Activated CD4-positive, alpha-beta memory T cell treated with anti-CD3 and anti-CD28 coated beads for 36 hours (primary cell): ENCODE data around the gene ZNF385C. TPM values are rescaled to one million over a fixed set of nuclear protein-coding genes. Genes with fewer than 3 reads are reported as not detected.

Experiments used
- CTCF ChIA-PET: fragments of 350-600 bp; sonication (Branson Sonifier 250); formaldehyde crosslinking; loops from one replicate; lab custom pipeline; 2021; ENCODE audit warnings: antibody characterized with exemption, inconsistent platforms; lab: Charles Lee
- POLR2A ChIA-PET: fragments of 350-600 bp; sonication (Branson Sonifier 250); formaldehyde crosslinking; loops from one replicate; lab custom pipeline; 2021; ENCODE audit warnings: antibody characterized with exemption; lab: Charles Lee
- DNase-seq: peaks from one replicate; pipeline ENCODE4 v3.0.0-alpha.2; 2020
- H3K27ac Mint-ChIP-seq: one replicate; pipeline ENCODE4 v1.8.0; 2021; ENCODE audit warnings: mixed read lengths
- H3K27me3 Mint-ChIP-seq: one replicate; pipeline ENCODE4 v1.8.0; 2021; ENCODE audit warnings: mixed read lengths
- H3K36me3 Mint-ChIP-seq: one replicate; pipeline ENCODE4 v1.8.0; 2021; ENCODE audit warnings: mixed read lengths
- H3K4me1 Mint-ChIP-seq: one replicate; pipeline ENCODE4 v1.8.0; 2021; ENCODE audit warnings: low read depth, mixed read lengths
- H3K4me3 Mint-ChIP-seq: one replicate; pipeline ENCODE4 v1.8.0; 2021; ENCODE audit warnings: mild to moderate bottlenecking, mixed read lengths
- H3K9me3 Mint-ChIP-seq: one replicate; pipeline ENCODE4 v1.8.0; 2021; ENCODE audit warnings: mixed read lengths
- intact Hi-C: fragments of 100-400 bp; cut with micrococcal nuclease; formaldehyde crosslinking; loops from one replicate; pipeline ENCODE4 v1.15.1; 2023
- total RNA-seq, 2 experiments: library from RNA; stranded (reverse); gene quantifications; one replicate each; pipeline ENCODE4 v1.2.3, GENCODE V29; 2021

Gene ZNF385C
- total RNA-seq, 2 experiments from 2014 or later: 0.10 TPM; not detected in 1

GRCh38 chr17:41998497-41998896 lies 99.8 kb downstream of the ZNF385C start:
- H3K36me3 Mint-ChIP-seq: peaks cover 39% of the 10 kb centered on the region
- POLR2A ChIA-PET: no interaction called here
- CTCF ChIA-PET: no interaction called here

GRCh38 chr17:41996855-41997164 lies 101.5 kb downstream of the ZNF385C start:
- no peak overlapping the region for H3K4me3 Mint-ChIP-seq
- peaks cover 46% of the 10 kb centered on the region for H3K36me3 Mint-ChIP-seq
- ChIA-PET CTCF (interaction anchor here (0.6 kb wide), 1 partner anchor 131 kb away, joined by 3 read pairs; the partner anchor contains the start of gene KLHL11), POLR2A (no interaction called here)
- H3K9me3 Mint-ChIP-seq: no peaks in the 10 kb centered on the region
- DNase-seq: no peak
- intact Hi-C loops: no loop called here
- peaks cover 11% of the 10 kb centered on the region for H3K4me1 Mint-ChIP-seq
- peak overlapping the region; percentile 57 for H3K27ac Mint-ChIP-seq
- H3K27me3 Mint-ChIP-seq: no peaks in the 10 kb centered on the region

More at GRCh38 chr17:41998497-41998896, 99.8 kb downstream of the ZNF385C start:
- Mint-ChIP-seq H3K4me1 (peaks cover 16% of the 10 kb centered on the region), H3K27me3 (no peaks in the 10 kb centered on the region), H3K4me3 (no peak overlapping the region), H3K9me3 (no peaks in the 10 kb centered on the region), H3K27ac (no peak overlapping the region)
- DNase-seq: no peak
- intact Hi-C loops: no loop called here

- intact Hi-C loops: no loop called here
Observed at GRCh38 chr17:41992576-41992975, 105.7 kb downstream of the ZNF385C start.

GRCh38 chr17:41989702-41990419 lies 108.4 kb downstream of the ZNF385C start:
- Mint-ChIP-seq H3K36me3 (peaks cover 42% of the 10 kb centered on the region), H3K4me3 (no peak overlapping the region), H3K9me3 (no peaks in the 10 kb centered on the region), H3K27ac (no peak overlapping the region), H3K4me1 (peaks cover 8% of the 10 kb centered on the region), H3K27me3 (no peaks in the 10 kb centered on the region)
- CTCF ChIA-PET: no interaction called here
- intact Hi-C loops: no loop called here
- DNase-seq: no peak
- POLR2A ChIA-PET: no interaction called here

More at GRCh38 chr17:41992576-41992975, 105.7 kb downstream of the ZNF385C start:
- Mint-ChIP-seq H3K9me3 (no peaks in the 10 kb centered on the region), H3K27ac (no peak overlapping the region), H3K27me3 (no peaks in the 10 kb centered on the region), H3K4me3 (no peak overlapping the region), H3K4me1 (peaks cover 15% of the 10 kb centered on the region), H3K36me3 (peaks cover 43% of the 10 kb centered on the region)
- DNase-seq: no peak
- POLR2A ChIA-PET: no interaction called here
- CTCF ChIA-PET: interaction anchor here (0.8 kb wide), 1 partner anchor 28 kb away, joined by 3 read pairs; the partner anchor contains the start of gene NKIRAS2

DNA sequence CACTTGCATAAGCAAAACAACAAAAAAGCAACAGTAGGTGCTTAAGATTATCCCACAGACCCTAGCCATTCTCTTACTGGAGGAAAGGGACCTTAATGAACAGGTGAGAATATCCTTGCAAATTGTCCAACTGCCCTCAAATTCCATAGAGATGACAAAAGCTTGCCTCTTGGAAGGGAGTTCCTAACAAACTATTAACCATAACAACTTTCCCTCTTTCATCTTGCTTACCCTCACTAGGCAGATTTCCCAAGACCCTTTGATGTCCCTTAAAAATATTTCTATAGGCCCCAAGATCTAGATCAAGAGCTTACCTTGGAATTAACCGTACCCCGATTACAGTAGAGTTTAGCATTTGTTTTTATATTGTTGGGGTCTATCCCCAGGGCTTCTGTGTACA lies 109.9 kb downstream of the ZNF385C start:
- ChIA-PET CTCF (interaction anchor here (1.1 kb wide), 1 partner anchor 26 kb away, joined by 3 read pairs; no protein-coding TSS in a partner anchor), POLR2A (no interaction called here)
- H3K27ac Mint-ChIP-seq: peak overlapping the region; percentile 47

GRCh38 chr17:41987642-41988041 lies 110.6 kb downstream of the ZNF385C start:
- peaks cover 8% of the 10 kb centered on the region for H3K4me1 Mint-ChIP-seq
- no peak overlapping the region for H3K4me3 Mint-ChIP-seq
- H3K36me3 Mint-ChIP-seq: peaks cover 42% of the 10 kb centered on the region
- ChIA-PET POLR2A (no interaction called here), CTCF (interaction anchor here (1.1 kb wide), 1 partner anchor 25 kb away, joined by 3 read pairs; no protein-coding TSS in a partner anchor)
- peak overlapping the region; percentile 66 for H3K27ac Mint-ChIP-seq
- H3K9me3 Mint-ChIP-seq: no peaks in the 10 kb centered on the region
- intact Hi-C loops: no loop called here
- peak; percentile 26 for DNase-seq
- no peaks in the 10 kb centered on the region for H3K27me3 Mint-ChIP-seq

More for the DNA sequence above, 109.9 kb downstream of the ZNF385C start:
- no peak for DNase-seq
- Mint-ChIP-seq H3K4me1 (peaks cover 8% of the 10 kb centered on the region), H3K4me3 (no peak overlapping the region), H3K9me3 (no peaks in the 10 kb centered on the region), H3K36me3 (peaks cover 43% of the 10 kb centered on the region), H3K27me3 (no peaks in the 10 kb centered on the region)
- intact Hi-C loops: no loop called here

GRCh38 chr17:41986634-41987033 lies 111.6 kb downstream of the ZNF385C start:
- H3K27me3 Mint-ChIP-seq: no peaks in the 10 kb centered on the region
- POLR2A ChIA-PET: no interaction called here
- no peak for DNase-seq
- H3K4me1 Mint-ChIP-seq: peaks cover 8% of the 10 kb centered on the region
- peaks cover 48% of the 10 kb centered on the region for H3K36me3 Mint-ChIP-seq
- H3K27ac Mint-ChIP-seq: peak overlapping the region; percentile 24
- CTCF ChIA-PET: no interaction called here
- H3K4me3 Mint-ChIP-seq: no peak overlapping the region
- no peaks in the 10 kb centered on the region for H3K9me3 Mint-ChIP-seq
- intact Hi-C loops: no loop called here

DNA sequence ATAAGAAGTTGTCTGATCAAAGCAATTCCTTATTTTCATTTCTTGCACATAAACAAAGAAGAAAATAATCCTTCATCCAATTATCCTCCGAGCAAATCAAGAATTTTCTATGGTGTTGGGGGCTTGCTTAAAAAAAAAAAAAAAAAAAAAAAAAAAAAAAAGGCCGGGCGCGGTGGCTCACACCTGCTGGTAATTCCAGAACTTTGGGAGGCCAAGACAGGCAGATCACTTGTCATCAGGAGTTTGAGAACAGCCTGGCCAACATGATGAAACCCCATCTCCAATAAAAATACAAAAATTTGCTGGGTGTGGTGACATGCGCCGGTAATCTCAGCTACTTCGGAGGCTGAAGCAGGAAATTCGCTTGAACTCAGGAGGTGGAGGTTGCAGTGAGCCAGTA lies 112.4 kb downstream of the ZNF385C start:
- Mint-ChIP-seq H3K9me3 (no peaks in the 10 kb centered on the region), H3K36me3 (peaks cover 48% of the 10 kb centered on the region), H3K4me3 (no peak overlapping the region), H3K4me1 (peaks cover 8% of the 10 kb centered on the region), H3K27ac (no peak overlapping the region), H3K27me3 (no peaks in the 10 kb centered on the region)
- no peak for DNase-seq
- intact Hi-C loops: no loop called here
- POLR2A ChIA-PET: no interaction called here
- CTCF ChIA-PET: no interaction called here

- Mint-ChIP-seq H3K4me3 (no peak overlapping the region), H3K27ac (no peak overlapping the region), H3K9me3 (no peaks in the 10 kb centered on the region), H3K36me3 (peaks cover 51% of the 10 kb centered on the region), H3K27me3 (no peaks in the 10 kb centered on the region), H3K4me1 (peaks cover 8% of the 10 kb centered on the region)
- CTCF ChIA-PET: interaction anchor here (0.8 to 1.6 kb wide), 2 partner anchors 21 to 24 kb away, joined by 3 to 4 read pairs; no protein-coding TSS in a partner anchor
- intact Hi-C loops: no loop called here
- POLR2A ChIA-PET: no interaction called here
- DNase-seq: no peak
Observed at GRCh38 chr17:41984454-41984853, 113.8 kb downstream of the ZNF385C start.

DNA sequence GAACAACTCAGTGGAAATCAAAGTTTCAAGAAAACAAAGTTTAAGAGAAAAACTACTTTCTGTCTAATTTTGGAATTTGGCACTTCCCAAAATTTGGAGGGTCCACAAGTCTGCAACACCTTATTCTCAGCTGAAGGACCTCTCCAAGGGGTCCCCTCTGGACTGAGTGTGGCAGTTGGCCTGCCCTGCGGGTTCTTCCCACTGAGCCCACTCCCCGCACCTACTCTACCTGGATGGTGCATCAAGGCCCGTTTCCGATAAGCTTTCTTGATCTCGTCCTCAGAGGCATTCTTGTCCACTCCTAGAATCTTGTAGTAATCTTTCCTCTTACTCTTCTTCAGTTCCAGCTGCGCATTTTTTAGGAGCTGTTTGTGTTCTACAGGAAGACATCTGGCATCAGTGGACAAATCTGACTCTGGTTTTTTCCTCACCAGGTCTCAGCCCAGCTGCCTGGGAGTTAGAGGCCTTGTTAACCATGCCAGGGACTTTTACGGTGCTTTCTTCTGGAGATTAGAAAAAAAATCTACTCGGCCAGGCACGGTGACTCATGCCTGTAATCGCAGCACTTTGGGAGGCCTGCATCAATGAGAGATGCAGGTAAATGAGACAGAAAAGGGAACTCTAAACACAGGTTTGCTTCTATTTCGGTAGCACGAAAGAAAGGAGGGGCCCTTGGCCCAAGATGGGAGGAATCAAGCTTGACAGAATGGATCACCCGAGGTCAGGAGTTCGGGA lies 116.1 kb downstream of the ZNF385C start:
- H3K4me3 Mint-ChIP-seq: no peak overlapping the region
- H3K9me3 Mint-ChIP-seq: no peaks in the 10 kb centered on the region
- POLR2A ChIA-PET: interaction anchor here (1.5 kb wide), 1 partner anchor 9 kb away, joined by 3 read pairs; no protein-coding TSS in a partner anchor
- H3K36me3 Mint-ChIP-seq: peaks cover 38% of the 10 kb centered on the region
- no peak overlapping the region for H3K27ac Mint-ChIP-seq
- peaks cover 2% of the 10 kb centered on the region for H3K4me1 Mint-ChIP-seq
- intact Hi-C loops: no loop called here
- CTCF ChIA-PET: no interaction called here
- no peaks in the 10 kb centered on the region for H3K27me3 Mint-ChIP-seq
- no peak for DNase-seq

- CTCF ChIA-PET: interaction anchor here (1.2 kb wide), 1 partner anchor 15 kb away, joined by 4 read pairs; no protein-coding TSS in a partner anchor
- intact Hi-C loops: no loop called here
- no peak for DNase-seq
- Mint-ChIP-seq H3K27ac (peak overlapping the region; percentile 16), H3K4me1 (no peaks in the 10 kb centered on the region), H3K9me3 (no peaks in the 10 kb centered on the region), H3K36me3 (peaks cover 36% of the 10 kb centered on the region), H3K4me3 (no peak overlapping the region), H3K27me3 (no peaks in the 10 kb centered on the region)
- POLR2A ChIA-PET: interaction anchor here (0.6 to 1.6 kb wide), 3 partner anchors 14 to 155 kb away, joined by 3 read pairs; partner anchors contain the start of gene DNAJC7
Observed at GRCh38 chr17:41977991-41978390, 120.3 kb downstream of the ZNF385C start.

- H3K27ac Mint-ChIP-seq: peak overlapping the region; percentile 77
- DNase-seq: no peak
- intact Hi-C loops: no loop called here
- CTCF ChIA-PET: no interaction called here
- H3K9me3 Mint-ChIP-seq: no peaks in the 10 kb centered on the region
- peaks cover 27% of the 10 kb centered on the region for H3K36me3 Mint-ChIP-seq
- H3K4me3 Mint-ChIP-seq: no peak overlapping the region
- H3K27me3 Mint-ChIP-seq: no peaks in the 10 kb centered on the region
- peaks cover 5% of the 10 kb centered on the region for H3K4me1 Mint-ChIP-seq
- POLR2A ChIA-PET: interaction anchor here (0.6 kb wide), 3 partner anchors 26 to 182 kb away, joined by 3 read pairs; no protein-coding TSS in a partner anchor
Observed at GRCh38 chr17:41976142-41976768, 122.0 kb downstream of the ZNF385C start.
